HG03095 (cell line): ENCODE results near the gene CXXC5.

ENCODE experiments used
- ATAC-seq: cut with Tn5 transposase; IDR thresholded peaks from one replicate; pipeline ENCODE4 v1.9.1; 2021; ENCODE audit warnings: moderate library complexity; ENCODE audit not compliant: unreplicated experiment

CXXC5 gene

GRCh38 chr5:139664727-139665351, 16.7 kb downstream of the CXXC5 start:
- no peak for ATAC-seq

GRCh38 chr5:139665626-139666025, 17.5 kb downstream of the CXXC5 start:
- no peak for ATAC-seq

GRCh38 chr5:139666551-139666950, 18.4 kb downstream of the CXXC5 start:
- no peak for ATAC-seq

- no peak for ATAC-seq
Observed at GRCh38 chr5:139667001-139667729, 19.0 kb downstream of the CXXC5 start.

- no peak for ATAC-seq
Observed at GRCh38 chr5:139667730-139668063, 19.5 kb downstream of the CXXC5 start.

- no peak for ATAC-seq
Observed at GRCh38 chr5:139668064-139668880, 20.1 kb downstream of the CXXC5 start.

GRCh38 chr5:139668924-139669661, 20.9 kb downstream of the CXXC5 start:
- no peak for ATAC-seq

GRCh38 chr5:139669662-139670368, 21.7 kb downstream of the CXXC5 start:
- ATAC-seq = no peak

- ATAC-seq = no peak
Observed at GRCh38 chr5:139670369-139671095, 22.4 kb downstream of the CXXC5 start.

GRCh38 chr5:139671096-139671841, 23.1 kb downstream of the CXXC5 start:
- ATAC-seq = no peak

- ATAC-seq = no peak
Observed at GRCh38 chr5:139675213-139675612, 27.1 kb downstream of the CXXC5 start.

GRCh38 chr5:139675825-139676224, 27.7 kb downstream of the CXXC5 start:
- ATAC-seq = no peak

GRCh38 chr5:139676406-139676805, 28.3 kb downstream of the CXXC5 start:
- ATAC-seq = no peak

GRCh38 chr5:139676951-139677735, 29.0 kb downstream of the CXXC5 start:
- no peak for ATAC-seq

- ATAC-seq = no peak
Observed at GRCh38 chr5:139677736-139678613, 29.8 kb downstream of the CXXC5 start.

GRCh38 chr5:139678751-139679750, 30.9 kb downstream of the CXXC5 start:
- ATAC-seq = no peak
